K562 treated with DMSO at 1 percent for 4 hours (cell line): ENCODE measurements around the gene PLCG2. TPM values are rescaled to one million over a fixed set of nuclear protein-coding genes. Genes with fewer than 3 reads are reported as not detected.

ENCODE experiments used
- total RNA-seq: library from RNA; unstranded; fragments of 300-600 nt; gene quantifications from 2 replicates; pipeline ENCODE4 v1.2.3, GENCODE V29; 2022; ENCODE audit not compliant: insufficient read depth

Gene PLCG2
- 3.8 and 5.8 TPM in 2 replicates for total RNA-seq

GRCh38 chr16:81778861-81779535 lies at the start of gene PLCG2:
PLCG2 (plus strand) TSS chr16:81779291; CDS start chr16:81785990, 6,699 bp downstream.

GRCh38 chr16:82011199-82011641 lies 232.1 kb downstream of the PLCG2 start, which contains the start of gene SDR42E1:
SDR42E1 (minus strand) TSS chr16:82011470; CDS start chr16:82000858, 10,612 bp downstream.

Other genes starting within 250 kb of the PLCG2 start
- 0.28 and 0.40 TPM in 2 replicates for gene SDR42E1, start 232.2 kb downstream of the PLCG2 start, total RNA-seq